ENCODE measurements around the gene CCSER1. TPM values are rescaled to one million over a fixed set of nuclear protein-coding genes. Genes with fewer than 3 reads are reported as not detected.

Gene CCSER1
- total and polyA plus RNA-seq, 2 donors (not counting 1 experiment from before 2014, with no cell fraction given) = 10.7 to 39.5 TPM

DNA sequence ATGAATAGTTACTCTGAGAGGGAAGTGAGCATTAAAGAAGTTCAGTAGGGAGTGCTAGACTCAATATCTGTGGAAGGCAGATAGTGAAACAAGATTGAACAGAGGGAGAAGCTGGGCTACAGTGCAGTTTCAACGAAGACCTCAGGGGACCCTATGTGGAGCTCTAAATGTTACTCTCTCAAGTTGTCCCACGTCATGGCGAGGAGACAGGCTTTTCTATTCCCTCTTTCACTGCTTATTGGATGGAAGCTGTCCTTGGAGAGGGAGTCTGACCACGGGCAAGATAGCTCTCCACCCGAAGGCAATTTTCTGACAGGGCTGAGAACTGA lies 42.3 kb upstream of the CCSER1 start:
- no CpG with 5 or more reads among the region's 5 CpGs for WGBS (ENCODE audit: insufficient coverage)
- intact Hi-C loops (cut with micrococcal nuclease) = no loop called here
- POLR2A ChIA-PET = no interaction called here

DNA sequence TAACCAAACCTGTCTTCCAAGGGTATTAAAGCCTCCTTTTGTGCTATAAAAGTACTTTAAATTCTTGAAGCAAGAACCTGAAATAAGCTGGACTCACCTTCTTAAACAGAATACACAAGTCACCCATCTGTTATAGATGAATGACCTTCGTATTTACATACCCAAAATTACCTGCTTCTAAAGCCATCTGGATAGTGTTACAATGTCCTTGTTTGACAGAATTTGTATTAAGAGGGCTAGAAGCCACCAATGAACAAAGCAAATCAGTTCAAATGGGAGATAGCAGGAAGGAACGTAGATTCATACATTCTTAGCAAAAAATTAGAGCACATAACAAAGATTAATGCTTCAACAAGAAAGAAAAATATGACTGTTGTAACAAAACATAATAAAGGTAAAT lies 33.7 kb upstream of the CCSER1 start:
- ChIA-PET POLR2A (no interaction called here), CTCF (no interaction called here)
- Mint-ChIP-seq H3K27ac (no peak overlapping the region), H3K27me3 (peaks cover 21% of the 10 kb centered on the region), H3K4me3 (no peak overlapping the region), H3K9me3 (ENCODE audit: insufficient read depth) (no peaks in the 10 kb centered on the region), H3K4me1 (no peaks in the 10 kb centered on the region)
- Histone ChIP-seq H3K79me2 (ENCODE audit: control insufficient read depth, insufficient read depth, low read length) (no peaks in the 10 kb centered on the region), H3K27me3 (replicated peaks in 1 of 4; ENCODE audit: control extremely low read depth in 1 of 4, control insufficient read depth in 3 of 4, insufficient read depth in 4 of 4, low read length in 3 of 4) (peaks cover 0 to 3% (median 0%) of the 10 kb centered on the region in 4 experiments), H4K20me1 (ENCODE audit: control insufficient read depth, insufficient read depth, low read length, poor library complexity, severe bottlenecking) (no peaks in the 10 kb centered on the region), H3K9me3 (ENCODE audit: control extremely low read depth in 1 of 3, control insufficient read depth in 2 of 3, insufficient read depth in 1 of 3, low read length in 2 of 3) (peaks cover 0 to 3% (median 0%) of the 10 kb centered on the region in 3 donors), H3K4me1 (ENCODE audit: control insufficient read depth in 2 of 2, insufficient read depth in 2 of 2, low read length in 2 of 2) (no peaks in the 10 kb centered on the region), H3K27ac (ENCODE audit: low read length in 2 of 2) (no peak overlapping the region), H3K4me3 (ENCODE audit: control extremely low read depth in 1 of 5, extremely low read depth in 1 of 5, insufficient read depth in 1 of 5, low read depth in 2 of 5, low read length in 4 of 5) (no peak overlapping the region), H3K4me2 (replicated peaks; ENCODE audit: low read depth, low read length, poor library complexity, severe bottlenecking) (no peak overlapping the region), H3K36me3 (replicated peaks in 1 of 2; ENCODE audit: control extremely low read depth in 1 of 2, control insufficient read depth in 1 of 2, extremely low read depth in 1 of 2, insufficient read depth in 2 of 2, low read length in 1 of 2) (no peaks in the 10 kb centered on the region), H3K9ac (ENCODE audit: low read length) (no peak overlapping the region), H2AFZ (ENCODE audit: insufficient read depth, low read depth, low read length, poor library complexity, severe bottlenecking) (no peak overlapping the region)
- no peak for TF ChIP-seq EZH2 (IDR thresholded peaks at IDR 0.05; ENCODE audit: borderline replicate concordance, insufficient read depth, low read depth, low read length, poor library complexity, severe bottlenecking)
- TF ChIP-seq, protein P1, sequence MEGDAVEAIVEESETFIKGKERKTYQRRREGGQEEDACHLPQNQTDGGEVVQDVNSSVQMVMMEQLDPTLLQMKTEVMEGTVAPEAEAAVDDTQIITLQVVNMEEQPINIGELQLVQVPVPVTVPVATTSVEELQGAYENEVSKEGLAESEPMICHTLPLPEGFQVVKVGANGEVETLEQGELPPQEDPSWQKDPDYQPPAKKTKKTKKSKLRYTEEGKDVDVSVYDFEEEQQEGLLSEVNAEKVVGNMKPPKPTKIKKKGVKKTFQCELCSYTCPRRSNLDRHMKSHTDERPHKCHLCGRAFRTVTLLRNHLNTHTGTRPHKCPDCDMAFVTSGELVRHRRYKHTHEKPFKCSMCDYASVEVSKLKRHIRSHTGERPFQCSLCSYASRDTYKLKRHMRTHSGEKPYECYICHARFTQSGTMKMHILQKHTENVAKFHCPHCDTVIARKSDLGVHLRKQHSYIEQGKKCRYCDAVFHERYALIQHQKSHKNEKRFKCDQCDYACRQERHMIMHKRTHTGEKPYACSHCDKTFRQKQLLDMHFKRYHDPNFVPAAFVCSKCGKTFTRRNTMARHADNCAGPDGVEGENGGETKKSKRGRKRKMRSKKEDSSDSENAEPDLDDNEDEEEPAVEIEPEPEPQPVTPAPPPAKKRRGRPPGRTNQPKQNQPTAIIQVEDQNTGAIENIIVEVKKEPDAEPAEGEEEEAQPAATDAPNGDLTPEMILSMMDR (IDR thresholded peaks at IDR 0.05) = no peak
- ATAC-seq (ENCODE audit: low read depth) (no peak), DNase-seq (no peak)
- WGBS (ENCODE audit: insufficient coverage) = no CpG with 5 or more reads among the region's 2 CpGs
- intact Hi-C loops (cut with micrococcal nuclease) = no loop called here

More for the DNA sequence above, 42.3 kb upstream of the CCSER1 start:
- Histone ChIP-seq H3K4me3 (ENCODE audit: control extremely low read depth in 1 of 5, extremely low read depth in 1 of 5, insufficient read depth in 1 of 5, low read depth in 2 of 5, low read length in 4 of 5) (no peak overlapping the region), H2AFZ (ENCODE audit: insufficient read depth, low read depth, low read length, poor library complexity, severe bottlenecking) (no peak overlapping the region), H3K27ac (ENCODE audit: low read length in 2 of 2) (no peak overlapping the region), H4K20me1 (ENCODE audit: control insufficient read depth, insufficient read depth, low read length, poor library complexity, severe bottlenecking) (no peaks in the 10 kb centered on the region), H3K4me2 (replicated peaks; ENCODE audit: low read depth, low read length, poor library complexity, severe bottlenecking) (no peak overlapping the region), H3K9ac (ENCODE audit: low read length) (no peak overlapping the region), H3K27me3 (replicated peaks in 1 of 4; ENCODE audit: control extremely low read depth in 1 of 4, control insufficient read depth in 3 of 4, insufficient read depth in 4 of 4, low read length in 3 of 4) (no peaks in the 10 kb centered on the region), H3K79me2 (ENCODE audit: control insufficient read depth, insufficient read depth, low read length) (no peaks in the 10 kb centered on the region), H3K4me1 (ENCODE audit: control insufficient read depth in 2 of 2, insufficient read depth in 2 of 2, low read length in 2 of 2) (peaks cover 0 to 5% of the 10 kb centered on the region in 2 donors), H3K9me3 (ENCODE audit: control extremely low read depth in 1 of 3, control insufficient read depth in 2 of 3, insufficient read depth in 1 of 3, low read length in 2 of 3) (no peaks in the 10 kb centered on the region), H3K36me3 (replicated peaks in 1 of 2; ENCODE audit: control extremely low read depth in 1 of 2, control insufficient read depth in 1 of 2, extremely low read depth in 1 of 2, insufficient read depth in 2 of 2, low read length in 1 of 2) (no peaks in the 10 kb centered on the region)
- Mint-ChIP-seq H3K27me3 (peaks cover 4% of the 10 kb centered on the region), H3K27ac (no peak overlapping the region), H3K9me3 (ENCODE audit: insufficient read depth) (no peaks in the 10 kb centered on the region), H3K4me3 (no peak overlapping the region), H3K4me1 (peaks cover 12% of the 10 kb centered on the region)
- CTCF ChIA-PET = no interaction called here
- TF ChIP-seq, protein P1 (IDR thresholded peaks at IDR 0.05) = no peak
- no peak for TF ChIP-seq EZH2 (IDR thresholded peaks at IDR 0.05; ENCODE audit: borderline replicate concordance, insufficient read depth, low read depth, low read length, poor library complexity, severe bottlenecking)
- DNase-seq (no peak), ATAC-seq (ENCODE audit: low read depth) (no peak)

Measured in B cell (primary cell).